ENCODE measurements around the gene PRKG2. TPM values are rescaled to one million over a fixed set of nuclear protein-coding genes. Genes with fewer than 3 reads are reported as not detected.

The PRKG2 gene
- total and polyA plus RNA-seq, 4 donors = 0.03 to 0.14 (median 0.08) TPM; not detected in 1

DNA sequence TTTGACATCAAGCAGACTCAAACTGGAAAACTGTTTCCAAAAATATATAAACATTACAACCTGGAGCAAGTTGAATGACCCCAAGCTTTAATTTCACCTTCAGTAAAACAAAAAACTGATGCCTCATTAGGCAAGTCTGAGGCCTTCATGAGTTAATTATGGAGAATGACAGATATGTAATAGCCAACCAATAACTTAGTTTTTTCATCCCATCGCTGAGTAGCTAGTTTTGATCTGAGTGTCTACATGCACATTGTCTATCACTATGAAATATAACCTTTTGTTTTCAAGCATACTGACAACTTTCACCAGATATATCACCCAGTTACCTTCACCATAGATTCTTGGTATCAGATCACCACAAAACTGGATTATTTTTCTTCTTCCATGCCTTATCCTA is 16.4 kb downstream of the PRKG2 start:
- no peaks in the 10 kb centered on the region for H3K36me3 ChIP-seq (ENCODE audit: control insufficient read depth in 4 of 4, insufficient read depth in 3 of 4, low read depth in 1 of 4, low read length in 3 of 4)
- no peaks in the 10 kb centered on the region for H3K9me3 ChIP-seq (ENCODE audit: control insufficient read depth in 4 of 4, low read length in 3 of 4)
- no peak overlapping the region for H3K4me3 ChIP-seq (ENCODE audit: low read depth in 1 of 3, low read length in 3 of 3)
- DNase-seq (ENCODE audit: low spot score) = no peak
- H3K9ac ChIP-seq (ENCODE audit: low read depth in 1 of 2, low read length in 2 of 2) = no peak overlapping the region
- TF ChIP-seq TAF1 (conservative IDR thresholded peaks at IDR 0.05) = no peak
- TF ChIP-seq, protein P1, sequence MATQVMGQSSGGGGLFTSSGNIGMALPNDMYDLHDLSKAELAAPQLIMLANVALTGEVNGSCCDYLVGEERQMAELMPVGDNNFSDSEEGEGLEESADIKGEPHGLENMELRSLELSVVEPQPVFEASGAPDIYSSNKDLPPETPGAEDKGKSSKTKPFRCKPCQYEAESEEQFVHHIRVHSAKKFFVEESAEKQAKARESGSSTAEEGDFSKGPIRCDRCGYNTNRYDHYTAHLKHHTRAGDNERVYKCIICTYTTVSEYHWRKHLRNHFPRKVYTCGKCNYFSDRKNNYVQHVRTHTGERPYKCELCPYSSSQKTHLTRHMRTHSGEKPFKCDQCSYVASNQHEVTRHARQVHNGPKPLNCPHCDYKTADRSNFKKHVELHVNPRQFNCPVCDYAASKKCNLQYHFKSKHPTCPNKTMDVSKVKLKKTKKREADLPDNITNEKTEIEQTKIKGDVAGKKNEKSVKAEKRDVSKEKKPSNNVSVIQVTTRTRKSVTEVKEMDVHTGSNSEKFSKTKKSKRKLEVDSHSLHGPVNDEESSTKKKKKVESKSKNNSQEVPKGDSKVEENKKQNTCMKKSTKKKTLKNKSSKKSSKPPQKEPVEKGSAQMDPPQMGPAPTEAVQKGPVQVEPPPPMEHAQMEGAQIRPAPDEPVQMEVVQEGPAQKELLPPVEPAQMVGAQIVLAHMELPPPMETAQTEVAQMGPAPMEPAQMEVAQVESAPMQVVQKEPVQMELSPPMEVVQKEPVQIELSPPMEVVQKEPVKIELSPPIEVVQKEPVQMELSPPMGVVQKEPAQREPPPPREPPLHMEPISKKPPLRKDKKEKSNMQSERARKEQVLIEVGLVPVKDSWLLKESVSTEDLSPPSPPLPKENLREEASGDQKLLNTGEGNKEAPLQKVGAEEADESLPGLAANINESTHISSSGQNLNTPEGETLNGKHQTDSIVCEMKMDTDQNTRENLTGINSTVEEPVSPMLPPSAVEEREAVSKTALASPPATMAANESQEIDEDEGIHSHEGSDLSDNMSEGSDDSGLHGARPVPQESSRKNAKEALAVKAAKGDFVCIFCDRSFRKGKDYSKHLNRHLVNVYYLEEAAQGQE (IDR thresholded peaks at IDR 0.05) = no peak
- no peak for TF ChIP-seq GABPA (IDR thresholded peaks at IDR 0.05 in 1 of 2, conservative IDR thresholded peaks at IDR 0.05 in 1 of 2)
- TF ChIP-seq, protein P2, sequence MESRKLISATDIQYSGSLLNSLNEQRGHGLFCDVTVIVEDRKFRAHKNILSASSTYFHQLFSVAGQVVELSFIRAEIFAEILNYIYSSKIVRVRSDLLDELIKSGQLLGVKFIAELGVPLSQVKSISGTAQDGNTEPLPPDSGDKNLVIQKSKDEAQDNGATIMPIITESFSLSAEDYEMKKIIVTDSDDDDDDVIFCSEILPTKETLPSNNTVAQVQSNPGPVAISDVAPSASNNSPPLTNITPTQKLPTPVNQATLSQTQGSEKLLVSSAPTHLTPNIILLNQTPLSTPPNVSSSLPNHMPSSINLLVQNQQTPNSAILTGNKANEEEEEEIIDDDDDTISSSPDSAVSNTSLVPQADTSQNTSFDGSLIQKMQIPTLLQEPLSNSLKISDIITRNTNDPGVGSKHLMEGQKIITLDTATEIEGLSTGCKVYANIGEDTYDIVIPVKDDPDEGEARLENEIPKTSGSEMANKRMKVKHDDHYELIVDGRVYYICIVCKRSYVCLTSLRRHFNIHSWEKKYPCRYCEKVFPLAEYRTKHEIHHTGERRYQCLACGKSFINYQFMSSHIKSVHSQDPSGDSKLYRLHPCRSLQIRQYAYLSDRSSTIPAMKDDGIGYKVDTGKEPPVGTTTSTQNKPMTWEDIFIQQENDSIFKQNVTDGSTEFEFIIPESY (IDR thresholded peaks at IDR 0.05) = no peak
- no peak for TF ChIP-seq HNF4G (IDR thresholded peaks at IDR 0.05)
- TF ChIP-seq HNF4A (conservative IDR thresholded peaks at IDR 0.05) = no peak
- no peak for TF ChIP-seq FOXA1 (IDR thresholded peaks at IDR 0.05)
- TF ChIP-seq, protein P3, sequence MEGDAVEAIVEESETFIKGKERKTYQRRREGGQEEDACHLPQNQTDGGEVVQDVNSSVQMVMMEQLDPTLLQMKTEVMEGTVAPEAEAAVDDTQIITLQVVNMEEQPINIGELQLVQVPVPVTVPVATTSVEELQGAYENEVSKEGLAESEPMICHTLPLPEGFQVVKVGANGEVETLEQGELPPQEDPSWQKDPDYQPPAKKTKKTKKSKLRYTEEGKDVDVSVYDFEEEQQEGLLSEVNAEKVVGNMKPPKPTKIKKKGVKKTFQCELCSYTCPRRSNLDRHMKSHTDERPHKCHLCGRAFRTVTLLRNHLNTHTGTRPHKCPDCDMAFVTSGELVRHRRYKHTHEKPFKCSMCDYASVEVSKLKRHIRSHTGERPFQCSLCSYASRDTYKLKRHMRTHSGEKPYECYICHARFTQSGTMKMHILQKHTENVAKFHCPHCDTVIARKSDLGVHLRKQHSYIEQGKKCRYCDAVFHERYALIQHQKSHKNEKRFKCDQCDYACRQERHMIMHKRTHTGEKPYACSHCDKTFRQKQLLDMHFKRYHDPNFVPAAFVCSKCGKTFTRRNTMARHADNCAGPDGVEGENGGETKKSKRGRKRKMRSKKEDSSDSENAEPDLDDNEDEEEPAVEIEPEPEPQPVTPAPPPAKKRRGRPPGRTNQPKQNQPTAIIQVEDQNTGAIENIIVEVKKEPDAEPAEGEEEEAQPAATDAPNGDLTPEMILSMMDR (IDR thresholded peaks at IDR 0.05; ENCODE audit: low read depth, low read length, missing input control) = no peak
- H3K4me1 ChIP-seq (ENCODE audit: control insufficient read depth in 4 of 4, insufficient read depth in 4 of 4, low read length in 3 of 4) = no peaks in the 10 kb centered on the region
- H3K27ac ChIP-seq (ENCODE audit: low read depth in 1 of 2, low read length in 2 of 2) = no peak overlapping the region
- WGBS = 85% methylated on average over 1 of the region's 1 CpG
- no peaks in the 10 kb centered on the region for H3K27me3 ChIP-seq (ENCODE audit: control insufficient read depth in 4 of 4, insufficient read depth in 4 of 4, low read length in 3 of 4)

DNA sequence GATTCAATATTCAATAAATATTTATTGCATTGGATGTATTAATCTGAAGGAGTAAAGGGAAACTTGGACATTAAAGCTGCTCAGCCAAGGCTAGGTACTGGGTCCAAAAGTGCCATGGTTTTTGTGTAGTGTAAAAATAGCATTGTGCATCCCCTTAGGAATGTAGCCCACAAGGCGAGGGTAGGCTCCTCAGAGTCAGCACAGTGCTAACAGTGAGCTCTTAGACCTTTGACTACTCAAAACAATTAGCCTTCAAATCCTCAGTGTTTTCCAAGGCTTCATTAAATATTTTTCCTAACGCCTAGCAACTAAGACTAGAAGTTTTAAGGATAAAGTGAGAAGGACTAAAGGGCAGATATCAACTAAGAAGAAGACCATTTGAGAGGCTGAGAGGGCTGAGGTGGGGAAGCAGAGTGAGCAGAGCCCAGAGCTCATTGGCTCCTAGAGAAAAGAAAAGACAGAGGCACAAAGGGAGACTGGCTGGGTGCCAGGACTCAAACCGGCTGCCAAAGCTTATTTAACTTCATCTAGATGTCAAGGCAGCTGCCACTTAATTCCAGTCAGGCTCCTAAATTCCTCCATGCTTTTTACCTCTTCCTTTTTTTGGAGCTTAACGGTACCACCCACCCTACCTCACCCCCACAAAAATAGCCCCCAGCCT is 17.0 kb downstream of the PRKG2 start:
- 50% methylated on average over 4 of the region's 4 CpGs for WGBS
- no peak overlapping the region for H3K4me3 ChIP-seq (ENCODE audit: low read depth in 1 of 3, low read length in 3 of 3)
- no peak for DNase-seq (ENCODE audit: low spot score)
- no peak for TF ChIP-seq RXRA (IDR thresholded peaks at IDR 0.05)
- TF ChIP-seq FOXA2 (IDR thresholded peaks at IDR 0.05) = no peak
- TF ChIP-seq, protein P3 (IDR thresholded peaks at IDR 0.05; ENCODE audit: low read depth, low read length, missing input control) = no peak
- TF ChIP-seq, protein P1 (IDR thresholded peaks at IDR 0.05) = no peak
- no peak for TF ChIP-seq SP1 (IDR thresholded peaks at IDR 0.05)
- no peak for TF ChIP-seq GABPA (IDR thresholded peaks at IDR 0.05 in 1 of 2, conservative IDR thresholded peaks at IDR 0.05 in 1 of 2)
- TF ChIP-seq YY1 (IDR thresholded peaks at IDR 0.05) = no peak
- TF ChIP-seq HNF4G (IDR thresholded peaks at IDR 0.05) = no peak
- no peak for TF ChIP-seq EGR1 (IDR thresholded peaks at IDR 0.05; ENCODE audit: low read depth in 2 of 2)
- TF ChIP-seq, protein P2 (IDR thresholded peaks at IDR 0.05) = no peak
- TF ChIP-seq FOXA1 (IDR thresholded peaks at IDR 0.05) = no peak
- no peak for TF ChIP-seq TAF1 (conservative IDR thresholded peaks at IDR 0.05)
- no peak for TF ChIP-seq HNF4A (conservative IDR thresholded peaks at IDR 0.05)
- no peak for TF ChIP-seq NR2F2 (IDR thresholded peaks at IDR 0.05)

More for the DNA sequence above, 17.0 kb downstream of the PRKG2 start:
- H3K9ac ChIP-seq (ENCODE audit: low read depth in 1 of 2, low read length in 2 of 2) = no peak overlapping the region
- no peaks in the 10 kb centered on the region for H3K4me1 ChIP-seq (ENCODE audit: control insufficient read depth in 4 of 4, insufficient read depth in 4 of 4, low read length in 3 of 4)
- no peaks in the 10 kb centered on the region for H3K9me3 ChIP-seq (ENCODE audit: control insufficient read depth in 4 of 4, low read length in 3 of 4)
- no peaks in the 10 kb centered on the region for H3K36me3 ChIP-seq (ENCODE audit: control insufficient read depth in 4 of 4, insufficient read depth in 3 of 4, low read depth in 1 of 4, low read length in 3 of 4)
- H3K27ac ChIP-seq (ENCODE audit: low read depth in 1 of 2, low read length in 2 of 2) = no peak overlapping the region
- H3K27me3 ChIP-seq (ENCODE audit: control insufficient read depth in 4 of 4, insufficient read depth in 4 of 4, low read length in 3 of 4) = no peaks in the 10 kb centered on the region
